ENCODE results near the gene FN3K. TPM values are rescaled to one million over a fixed set of nuclear protein-coding genes. Genes with fewer than 3 reads are reported as not detected.

The FN3K gene
- total and polyA plus RNA-seq, 2 of the 13 experiments (the other 11 are each of a cell fraction or from before 2014, with no cell fraction given): 3.5 to 12.2 TPM

DNA sequence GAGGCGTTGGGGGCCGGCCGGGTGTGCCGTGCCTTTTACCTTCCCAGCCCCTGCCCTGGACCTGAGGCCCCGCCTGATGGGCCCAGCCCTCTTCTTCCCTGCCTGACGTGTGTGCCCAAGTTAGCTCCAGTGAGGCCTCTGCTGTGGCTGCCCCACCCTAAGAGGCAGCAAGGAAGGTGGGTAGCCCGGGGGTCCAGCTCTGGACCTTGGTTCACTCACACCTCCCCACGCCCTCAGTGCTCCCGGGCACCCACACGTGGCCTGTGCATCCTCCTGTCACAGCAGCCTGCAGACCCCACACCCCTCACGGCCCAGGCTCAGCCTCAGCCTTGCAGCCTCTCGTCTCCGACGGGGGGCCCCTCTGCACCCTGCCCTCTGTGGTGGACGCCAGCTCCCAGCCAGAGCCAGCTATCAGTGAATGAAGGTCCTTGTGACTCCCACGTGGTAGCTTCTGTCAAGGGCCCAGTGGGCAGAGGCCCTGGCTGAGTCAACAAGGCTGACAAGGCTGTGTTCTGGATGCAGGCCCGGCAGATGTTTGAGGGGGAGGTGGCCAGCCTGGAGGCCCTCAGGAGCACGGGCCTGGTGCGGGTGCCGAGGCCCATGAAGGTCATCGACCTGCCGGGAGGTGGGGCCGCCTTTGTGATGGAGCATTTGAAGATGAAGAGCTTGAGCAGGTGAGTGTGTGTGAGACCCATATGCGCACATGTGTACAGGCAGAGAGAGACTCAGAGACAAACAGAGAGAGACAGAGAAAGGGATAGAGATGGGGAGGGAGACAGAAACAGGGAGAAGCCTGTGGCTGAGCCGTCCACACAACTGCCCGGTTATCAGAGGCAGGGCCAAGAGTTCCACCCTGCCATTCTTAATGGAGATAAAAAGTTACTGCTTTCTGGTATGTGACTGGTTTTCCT is 2.8 kb downstream of the FN3K start (continued):
- TF ChIP-seq, protein P1, sequence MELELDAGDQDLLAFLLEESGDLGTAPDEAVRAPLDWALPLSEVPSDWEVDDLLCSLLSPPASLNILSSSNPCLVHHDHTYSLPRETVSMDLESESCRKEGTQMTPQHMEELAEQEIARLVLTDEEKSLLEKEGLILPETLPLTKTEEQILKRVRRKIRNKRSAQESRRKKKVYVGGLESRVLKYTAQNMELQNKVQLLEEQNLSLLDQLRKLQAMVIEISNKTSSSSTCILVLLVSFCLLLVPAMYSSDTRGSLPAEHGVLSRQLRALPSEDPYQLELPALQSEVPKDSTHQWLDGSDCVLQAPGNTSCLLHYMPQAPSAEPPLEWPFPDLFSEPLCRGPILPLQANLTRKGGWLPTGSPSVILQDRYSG (CRISPR knock-in tag; IDR thresholded peaks at IDR 0.05): peak; percentile 98
- TF ChIP-seq KAT7 (CRISPR knock-in tag; IDR thresholded peaks at IDR 0.05; ENCODE audit: borderline replicate concordance): peak; percentile 89
- TF ChIP-seq ZNF720 (CRISPR knock-in tag; IDR thresholded peaks at IDR 0.05): peak; percentile 72; the same call in 1 of the 2 replicates
- TF ChIP-seq ZNF44 (CRISPR knock-in tag; IDR thresholded peaks at IDR 0.05): peak; percentile 95; the same call in 1 of the 2 replicates
- TF ChIP-seq, protein P2, sequence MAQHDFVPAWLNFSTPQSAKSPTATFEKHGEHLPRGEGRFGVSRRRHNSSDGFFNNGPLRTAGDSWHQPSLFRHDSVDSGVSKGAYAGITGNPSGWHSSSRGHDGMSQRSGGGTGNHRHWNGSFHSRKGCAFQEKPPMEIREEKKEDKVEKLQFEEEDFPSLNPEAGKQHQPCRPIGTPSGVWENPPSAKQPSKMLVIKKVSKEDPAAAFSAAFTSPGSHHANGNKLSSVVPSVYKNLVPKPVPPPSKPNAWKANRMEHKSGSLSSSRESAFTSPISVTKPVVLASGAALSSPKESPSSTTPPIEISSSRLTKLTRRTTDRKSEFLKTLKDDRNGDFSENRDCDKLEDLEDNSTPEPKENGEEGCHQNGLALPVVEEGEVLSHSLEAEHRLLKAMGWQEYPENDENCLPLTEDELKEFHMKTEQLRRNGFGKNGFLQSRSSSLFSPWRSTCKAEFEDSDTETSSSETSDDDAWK (CRISPR knock-in tag; IDR thresholded peaks at IDR 0.05): no peak
- TF ChIP-seq, protein P3, sequence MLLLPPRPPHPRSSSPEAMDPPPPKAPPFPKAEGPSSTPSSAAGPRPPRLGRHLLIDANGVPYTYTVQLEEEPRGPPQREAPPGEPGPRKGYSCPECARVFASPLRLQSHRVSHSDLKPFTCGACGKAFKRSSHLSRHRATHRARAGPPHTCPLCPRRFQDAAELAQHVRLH (CRISPR knock-in tag; IDR thresholded peaks at IDR 0.05; ENCODE audit: borderline replicate concordance, low read depth): peak; percentile 100
- peak; percentile 98 for TF ChIP-seq ZNF703 (CRISPR knock-in tag; IDR thresholded peaks at IDR 0.05; ENCODE audit: borderline replicate concordance)
- TF ChIP-seq MXD4 (CRISPR knock-in tag; IDR thresholded peaks at IDR 0.05): peak; percentile 100
- peak; percentile 99 for TF ChIP-seq ZIK1 (CRISPR knock-in tag; IDR thresholded peaks at IDR 0.05; ENCODE audit: borderline replicate concordance, low read depth)
- TF ChIP-seq, protein P4, sequence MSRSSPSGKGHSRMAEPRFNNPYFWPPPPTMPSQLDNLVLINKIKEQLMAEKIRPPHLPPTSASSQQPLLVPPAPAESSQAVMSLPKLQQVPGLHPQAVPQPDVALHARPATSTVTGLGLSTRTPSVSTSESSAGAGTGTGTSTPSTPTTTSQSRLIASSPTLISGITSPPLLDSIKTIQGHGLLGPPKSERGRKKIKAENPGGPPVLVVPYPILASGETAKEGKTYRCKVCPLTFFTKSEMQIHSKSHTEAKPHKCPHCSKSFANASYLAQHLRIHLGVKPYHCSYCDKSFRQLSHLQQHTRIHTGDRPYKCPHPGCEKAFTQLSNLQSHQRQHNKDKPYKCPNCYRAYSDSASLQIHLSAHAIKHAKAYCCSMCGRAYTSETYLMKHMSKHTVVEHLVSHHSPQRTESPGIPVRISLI (CRISPR knock-in tag; IDR thresholded peaks at IDR 0.05; ENCODE audit: borderline replicate concordance): peak; percentile 83; the same call in 1 of the 2 replicates
- TF ChIP-seq, protein P5, sequence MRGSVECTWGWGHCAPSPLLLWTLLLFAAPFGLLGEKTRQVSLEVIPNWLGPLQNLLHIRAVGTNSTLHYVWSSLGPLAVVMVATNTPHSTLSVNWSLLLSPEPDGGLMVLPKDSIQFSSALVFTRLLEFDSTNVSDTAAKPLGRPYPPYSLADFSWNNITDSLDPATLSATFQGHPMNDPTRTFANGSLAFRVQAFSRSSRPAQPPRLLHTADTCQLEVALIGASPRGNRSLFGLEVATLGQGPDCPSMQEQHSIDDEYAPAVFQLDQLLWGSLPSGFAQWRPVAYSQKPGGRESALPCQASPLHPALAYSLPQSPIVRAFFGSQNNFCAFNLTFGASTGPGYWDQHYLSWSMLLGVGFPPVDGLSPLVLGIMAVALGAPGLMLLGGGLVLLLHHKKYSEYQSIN (CRISPR knock-in tag; IDR thresholded peaks at IDR 0.05; ENCODE audit: borderline replicate concordance): no peak; the same call in 1 of the 2 replicates
- TF ChIP-seq ZNF24 (IDR thresholded peaks at IDR 0.05): peak; percentile 62; the same call in 1 of the 2 replicates
- TF ChIP-seq, protein P6, sequence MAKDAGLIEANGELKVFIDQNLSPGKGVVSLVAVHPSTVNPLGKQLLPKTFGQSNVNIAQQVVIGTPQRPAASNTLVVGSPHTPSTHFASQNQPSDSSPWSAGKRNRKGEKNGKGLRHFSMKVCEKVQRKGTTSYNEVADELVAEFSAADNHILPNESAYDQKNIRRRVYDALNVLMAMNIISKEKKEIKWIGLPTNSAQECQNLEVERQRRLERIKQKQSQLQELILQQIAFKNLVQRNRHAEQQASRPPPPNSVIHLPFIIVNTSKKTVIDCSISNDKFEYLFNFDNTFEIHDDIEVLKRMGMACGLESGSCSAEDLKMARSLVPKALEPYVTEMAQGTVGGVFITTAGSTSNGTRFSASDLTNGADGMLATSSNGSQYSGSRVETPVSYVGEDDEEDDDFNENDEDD (CRISPR knock-in tag; IDR thresholded peaks at IDR 0.05; ENCODE audit: borderline replicate concordance): peak; percentile 98
- TF ChIP-seq, protein P7, sequence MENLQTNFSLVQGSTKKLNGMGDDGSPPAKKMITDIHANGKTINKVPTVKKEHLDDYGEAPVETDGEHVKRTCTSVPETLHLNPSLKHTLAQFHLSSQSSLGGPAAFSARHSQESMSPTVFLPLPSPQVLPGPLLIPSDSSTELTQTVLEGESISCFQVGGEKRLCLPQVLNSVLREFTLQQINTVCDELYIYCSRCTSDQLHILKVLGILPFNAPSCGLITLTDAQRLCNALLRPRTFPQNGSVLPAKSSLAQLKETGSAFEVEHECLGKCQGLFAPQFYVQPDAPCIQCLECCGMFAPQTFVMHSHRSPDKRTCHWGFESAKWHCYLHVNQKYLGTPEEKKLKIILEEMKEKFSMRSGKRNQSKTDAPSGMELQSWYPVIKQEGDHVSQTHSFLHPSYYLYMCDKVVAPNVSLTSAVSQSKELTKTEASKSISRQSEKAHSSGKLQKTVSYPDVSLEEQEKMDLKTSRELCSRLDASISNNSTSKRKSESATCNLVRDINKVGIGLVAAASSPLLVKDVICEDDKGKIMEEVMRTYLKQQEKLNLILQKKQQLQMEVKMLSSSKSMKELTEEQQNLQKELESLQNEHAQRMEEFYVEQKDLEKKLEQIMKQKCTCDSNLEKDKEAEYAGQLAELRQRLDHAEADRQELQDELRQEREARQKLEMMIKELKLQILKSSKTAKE (CRISPR knock-in tag; IDR thresholded peaks at IDR 0.05; ENCODE audit: borderline replicate concordance): peak; percentile 97
- peak; percentile 87; the same call in 1 of the 2 replicates for TF ChIP-seq ZSCAN20 (CRISPR knock-in tag; IDR thresholded peaks at IDR 0.05; ENCODE audit: borderline replicate concordance)
- no peak for TF ChIP-seq NR3C1 (CRISPR knock-in tag; IDR thresholded peaks at IDR 0.05)
- TF ChIP-seq, protein P8, sequence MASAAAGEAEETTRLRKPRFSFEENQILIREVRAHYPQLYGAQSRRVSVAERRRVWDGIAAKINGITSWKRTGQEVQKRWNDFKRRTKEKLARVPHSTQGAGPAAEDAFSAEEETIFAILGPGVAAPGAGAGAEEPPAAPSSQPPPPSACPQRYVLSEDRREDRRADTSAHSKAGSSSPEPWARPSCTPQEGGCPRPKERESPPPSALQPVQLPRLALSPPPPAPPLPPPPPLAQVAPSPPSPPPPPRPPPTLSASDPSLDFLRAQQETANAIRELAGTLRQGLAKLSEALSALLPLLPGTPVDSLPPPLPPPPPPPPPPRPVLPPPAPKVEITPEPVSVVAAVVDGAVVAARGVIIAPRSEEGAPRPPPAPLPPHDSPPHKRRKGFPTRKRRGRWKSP (CRISPR knock-in tag; IDR thresholded peaks at IDR 0.05): peak; percentile 99
